Measurements from ENCODE around the gene SRP68. TPM values are rescaled to one million over a fixed set of nuclear protein-coding genes. Genes with fewer than 3 reads are reported as not detected.
"Not testable (repeated sequence)": the region's sequence is repeated elsewhere in the genome, so short reads cannot be mapped to it uniquely, and the experiment has no call there.

SRP68 gene
- total and polyA plus RNA-seq, 3 donors from 2014 or later = 49.2 to 79.6 (median 53.4) TPM

- no peak for DNase-seq
- H3K9me3 ChIP-seq = no peaks in the 10 kb centered on the region
- H3K4me1 ChIP-seq = no peaks in the 10 kb centered on the region
- intact Hi-C loops (cut with DNase I; ENCODE audit: low total_unique reads) = no loop called here
- H3K27ac ChIP-seq = no peak overlapping the region
- TF ChIP-seq POLR2A (IDR thresholded peaks at IDR 0.05) (no peak), CTCF (IDR thresholded peaks at IDR 0.05) (no peak)
- no peaks in the 10 kb centered on the region for H3K27me3 ChIP-seq
- WGBS, 2 donors = 82 to 84% methylated on average over 9 of the region's 9 CpGs
- H3K36me3 ChIP-seq (ENCODE audit: low read depth, missing control alignments) = no peaks in the 10 kb centered on the region
- H3K4me3 ChIP-seq = no peak overlapping the region
Observed at GRCh38 chr17:76048025-76048605, 24.2 kb downstream of the SRP68 start.

GRCh38 chr17:76046064-76046463 is 26.3 kb downstream of the SRP68 start:
- no peak for TF ChIP-seq POLR2A (IDR thresholded peaks at IDR 0.05)
- no peak for TF ChIP-seq CTCF (IDR thresholded peaks at IDR 0.05)
- no peaks in the 10 kb centered on the region for H3K4me1 ChIP-seq
- intact Hi-C loops (cut with DNase I; ENCODE audit: low total_unique reads) = no loop called here
- no peak overlapping the region for H3K4me3 ChIP-seq
- H3K9me3 ChIP-seq = no peaks in the 10 kb centered on the region
- no peaks in the 10 kb centered on the region for H3K27me3 ChIP-seq
- no peaks in the 10 kb centered on the region for H3K36me3 ChIP-seq (ENCODE audit: low read depth, missing control alignments)
- WGBS, 2 donors = 90 to 95% methylated on average over 7 to 8 of the region's 8 CpGs
- no peak overlapping the region for H3K27ac ChIP-seq
- no peak for DNase-seq

- intact Hi-C loops (cut with DNase I; ENCODE audit: low total_unique reads); H3K36me3 ChIP-seq (ENCODE audit: low read depth, missing control alignments); H3K27me3 ChIP-seq; DNase-seq; H3K4me1 ChIP-seq; H3K9me3 ChIP-seq; H3K27ac ChIP-seq; H3K4me3 ChIP-seq: not testable (repeated sequence)
- 77 to 80% methylated on average over 11 of the region's 11 CpGs for WGBS, 2 donors
Observed at GRCh38 chr17:76044475-76045007, 27.8 kb downstream of the SRP68 start.

GRCh38 chr17:76042868-76043267 is 29.4 kb downstream of the SRP68 start:
- WGBS, 2 donors = 96 to 100% methylated on average over 3 of the region's 3 CpGs
- DNase-seq; H3K4me1 ChIP-seq; H3K36me3 ChIP-seq (ENCODE audit: low read depth, missing control alignments); intact Hi-C loops (cut with DNase I; ENCODE audit: low total_unique reads); H3K27me3 ChIP-seq; H3K9me3 ChIP-seq; H3K27ac ChIP-seq; H3K4me3 ChIP-seq: not testable (repeated sequence)

- Histone ChIP-seq H3K9me3 (no peaks in the 10 kb centered on the region), H3K36me3 (ENCODE audit: low read depth, missing control alignments) (no peaks in the 10 kb centered on the region), H3K27me3 (no peaks in the 10 kb centered on the region), H3K4me1 (peaks cover 7% of the 10 kb centered on the region), H3K27ac (no peak overlapping the region), H3K4me3 (no peak overlapping the region)
- 82 to 83% methylated on average over 6 of the region's 6 CpGs for WGBS, 2 donors
- no peak for TF ChIP-seq POLR2A (IDR thresholded peaks at IDR 0.05)
- no peak for TF ChIP-seq CTCF (IDR thresholded peaks at IDR 0.05)
- no peak for DNase-seq
- intact Hi-C loops (cut with DNase I; ENCODE audit: low total_unique reads) = no loop called here
Observed at GRCh38 chr17:76040376-76040775, 31.9 kb downstream of the SRP68 start.

- 73 to 86% methylated on average over 6 of the region's 6 CpGs for WGBS, 2 donors
- Histone ChIP-seq H3K27ac (no peak overlapping the region), H3K36me3 (ENCODE audit: low read depth, missing control alignments) (no peaks in the 10 kb centered on the region), H3K4me1 (peaks cover 11% of the 10 kb centered on the region), H3K9me3 (no peaks in the 10 kb centered on the region), H3K4me3 (no peak overlapping the region), H3K27me3 (no peaks in the 10 kb centered on the region)
- no peak for TF ChIP-seq CTCF (IDR thresholded peaks at IDR 0.05)
- TF ChIP-seq POLR2A (IDR thresholded peaks at IDR 0.05) = no peak
- intact Hi-C loops (cut with DNase I; ENCODE audit: low total_unique reads) = no loop called here
- DNase-seq = no peak
Observed at GRCh38 chr17:76039121-76039520, 33.2 kb downstream of the SRP68 start.

Measured in testis (tissue), 3 donors.